K562 (cell line): ENCODE measurements around the gene OCEL1. TPM values are rescaled to one million over a fixed set of nuclear protein-coding genes. Genes with fewer than 3 reads are reported as not detected.

Experiments
- ARHGAP35 ChIP-seq: fragments of 450-650 bp; IDR thresholded peaks from 2 replicates; pipeline ENCODE4 v1.6.1; 2018; ENCODE audit not compliant: partially characterized antibody
- BHLHE40 ChIP-seq: IDR thresholded peaks from 2 replicates; pipeline ENCODE4 v1.6.1; 2011; ENCODE audit warnings: low read length, improper control_type of control experiment
- CBX2 ChIP-seq: fragments of 200-600 bp; sonication (generic); IDR thresholded peaks from one replicate; pipeline ENCODE4 v1.6.1; 2012; ENCODE audit warnings: mild to moderate bottlenecking, low read length, inconsistent platforms; ENCODE audit not compliant: insufficient read depth, poor library complexity, severe bottlenecking
- CCNT2 ChIP-seq: IDR thresholded peaks from 2 replicates; pipeline ENCODE4 v1.6.1; 2011; ENCODE audit warnings: borderline replicate concordance, low read depth, mild to moderate bottlenecking, moderate library complexity, mixed read lengths, low read length; ENCODE audit not compliant: insufficient read length; ENCODE audit errors: extremely low read depth
- CHCHD3 ChIP-seq: fragments of 250-450 bp; sonication (Bioruptor Pico); IDR thresholded peaks from 2 replicates; pipeline ENCODE4 v2.1.2; 2022; ENCODE audit warnings: mild to moderate bottlenecking
- CREM ChIP-seq: IDR thresholded peaks from 2 replicates; pipeline ENCODE4 v1.6.1; 2014; ENCODE audit warnings: antibody characterized with exemption, low read depth
- CTBP1 ChIP-seq: fragments of 450-650 bp; IDR thresholded peaks from 2 replicates; pipeline ENCODE4 v1.6.1; 2016; ENCODE audit warnings: borderline replicate concordance
- CXXC5 ChIP-seq: fragments of 250-450 bp; sonication (Bioruptor Pico); IDR thresholded peaks from 2 replicates; pipeline ENCODE4 v1.8.0; 2022; ENCODE audit warnings: inconsistent platforms, mild to moderate bottlenecking, moderate library complexity
- EP400 ChIP-seq: fragments of 450-650 bp; IDR thresholded peaks from 2 replicates; pipeline ENCODE4 v1.6.1; 2017; ENCODE audit warnings: antibody characterized with exemption, mild to moderate bottlenecking, moderate library complexity
- NELFE ChIP-seq: IDR thresholded peaks from 2 replicates; pipeline ENCODE4 v1.6.1; 2011; ENCODE audit warnings: mild to moderate bottlenecking; ENCODE audit not compliant: insufficient read depth, insufficient read length
- POLR2AphosphoS2 ChIP-seq: IDR thresholded peaks from 2 replicates; pipeline ENCODE4 v1.6.1; 2012; ENCODE audit warnings: low read length, improper control_type of control experiment
- SRF ChIP-seq, 2 experiments: fragments of 250-450, 450-650 bp in 1 of 2; sonication (Bioruptor Pico) in 1 of 2; sonication (generic) in 1 of 2; formaldehyde crosslinking; IDR thresholded peaks; 2 replicates each; pipeline versions ENCODE4 v1.5.0 to v1.5.1; 2020 to 2022; ENCODE audit warnings: mild to moderate bottlenecking in 1 of 2, missing genetic modification reagents in 1 of 2
- SRSF3 ChIP-seq: fragments of 200-400 bp; formaldehyde crosslinking; IDR thresholded peaks from 2 replicates; pipeline ENCODE4 v1.6.1; 2016; ENCODE audit warnings: mild to moderate bottlenecking, low read length, moderate library complexity; ENCODE audit not compliant: insufficient read depth
- TAF9B ChIP-seq: fragments of 450-650 bp; IDR thresholded peaks from 2 replicates; pipeline ENCODE4 v1.6.1; 2018; ENCODE audit warnings: mild to moderate bottlenecking; ENCODE audit not compliant: partially characterized antibody
- TEAD4 ChIP-seq, 2 experiments: sonication (generic) in 1 of 2; formaldehyde crosslinking in 1 of 2; IDR thresholded peaks; 2 replicates each; pipeline versions ENCODE4 v1.6.1 to v1.8.0; 2012 to 2022; ENCODE audit warnings: borderline replicate concordance in 1 of 2, inconsistent platforms in 1 of 2, low read length in 1 of 2, mild to moderate bottlenecking in 1 of 2, missing genetic modification reagents in 1 of 2
- ZNF589 ChIP-seq: fragments of 200-800 bp; sonication (Bioruptor generic); IDR thresholded peaks from 2 replicates; pipeline ENCODE4 v1.6.1; 2016; ENCODE audit warnings: low read depth, missing genetic modification characterization, missing compliant biosample characterization
- polyA plus RNA-seq, 8 experiments: library from polyadenylated mRNA; depleted of rRNA in 4 of 8; stranded (reverse) in 5 of 8; unstranded in 3 of 8; fragments of >200 nt; fragmentation: Nextera tagmentation in 2 of 8; fragmentation: Illumina TruSeq in 1 of 8; extraction: Ambion mirVana in 2 of 8; extraction: Trizol in 1 of 8; gene quantifications; 2 replicates each; pipeline versions ENCODE4 v1.2.1 to v1.2.3, GENCODE V29; 2011 to 2014; ENCODE audit warnings: inconsistent platforms in 1 of 8, missing spikeins in 1 of 8
- total RNA-seq, 7 experiments: library from RNA; depleted of rRNA in 6 of 7; stranded (reverse); fragments of >200 nt in 6 of 7; fragmentation: Illumina TruSeq in 2 of 7; extraction: Trizol in 2 of 7; gene quantifications; 2 replicates each; pipeline versions ENCODE4 v1.2.1 to v1.2.3, GENCODE V29; 2011 to 2021; ENCODE audit warnings: low replicate concordance in 1 of 7
- TF ChIP-seq, protein P1 (sequence below): sonication (generic); formaldehyde crosslinking; IDR thresholded peaks from 2 replicates; pipeline ENCODE4 v1.8.0; 2022; ENCODE audit warnings: missing genetic modification reagents, mild to moderate bottlenecking, moderate library complexity, borderline replicate concordance
- TF ChIP-seq, protein P2 (sequence below): sonication (generic); formaldehyde crosslinking; IDR thresholded peaks from 2 replicates; pipeline ENCODE4 v1.4.0; 2020; ENCODE audit warnings: mild to moderate bottlenecking, missing genetic modification reagents
- TF ChIP-seq, protein P3 (sequence below): conservative IDR thresholded peaks from 2 replicates; pipeline ENCODE4 v1.6.1; 2011; ENCODE audit warnings: low read depth, mild to moderate bottlenecking, low read length; ENCODE audit not compliant: control insufficient read depth
- TF ChIP-seq, protein P4 (sequence below): fragments of 450-650 bp; IDR thresholded peaks from 2 replicates; pipeline ENCODE4 v1.6.1; 2016; ENCODE audit warnings: borderline replicate concordance

Gene OCEL1
- total and polyA plus RNA-seq, 9 of the 15 experiments (the other 6 are each of a cell fraction or from before 2014, with no cell fraction given) = 8.0 to 38.0 (median 12.4) TPM

DNA sequence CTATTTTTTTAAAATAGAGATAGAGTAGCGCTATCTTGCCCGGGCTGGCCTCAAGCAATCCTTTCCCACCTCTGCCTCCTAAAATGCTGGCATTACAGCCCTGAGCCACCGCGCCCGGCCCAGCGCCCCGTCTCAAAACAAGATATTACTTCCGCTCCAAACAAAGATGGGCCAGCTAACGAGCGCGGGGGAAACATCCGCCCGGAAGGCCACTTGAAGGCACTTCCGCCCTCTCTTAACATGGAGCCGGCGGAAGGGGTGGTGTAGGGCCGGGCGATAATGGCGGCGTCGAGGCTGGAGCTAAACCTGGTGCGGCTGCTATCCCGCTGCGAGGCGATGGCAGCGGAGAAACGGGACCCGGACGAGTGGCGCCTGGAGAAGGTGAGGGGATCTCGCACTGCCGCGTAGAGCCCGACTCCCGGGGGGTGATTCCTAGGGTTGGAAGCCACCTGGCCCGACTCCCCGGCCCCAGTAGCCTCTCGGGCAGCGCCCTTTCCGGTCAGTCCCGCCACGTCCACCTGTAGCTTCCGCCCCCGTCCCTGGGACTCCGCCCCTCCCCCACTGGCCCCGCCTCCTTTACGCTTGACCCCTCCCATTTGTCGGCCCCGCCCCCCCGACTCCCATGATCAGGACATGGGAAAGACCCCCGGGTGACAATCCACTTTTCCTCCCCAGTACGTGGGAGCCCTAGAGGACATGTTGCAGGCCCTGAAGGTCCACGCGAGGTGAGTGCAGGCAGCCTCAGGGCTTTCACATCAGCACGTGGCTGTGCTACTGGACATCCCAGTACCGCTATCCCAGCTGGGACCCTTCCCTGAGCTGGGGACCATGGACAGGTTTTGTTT, 10.7 kb upstream of the OCEL1 start, which contains the start of gene USE1 (continued):
- TF ChIP-seq TAF9B (peak; percentile 98), ARHGAP35 (no peak), NELFE (peak; percentile 54), CCNT2 (peak; percentile 71), CBX2 (no peak), SRF (CRISPR knock-in tag; IDR thresholded peaks at IDR 0.05) (peak in 1 of 2 experiments; percentile 46; a peak in 1 of 4 replicates), CTBP1 (peak; percentile 76), POLR2AphosphoS2 (peak; percentile 86; the same call in 1 of the 2 replicates), BHLHE40 (peak; percentile 36; the same call in 1 of the 2 replicates), ZNF589 (CRISPR knock-in tag) (peak; percentile 72; the same call in 1 of the 2 replicates), EP400 (peak; percentile 100), TEAD4 (IDR thresholded peaks at IDR 0.05; ENCODE audit: low read length) (0 out of 2 replicates have a peak, but pooled peaks have one; percentile 8), TEAD4 (CRISPR knock-in tag; IDR thresholded peaks at IDR 0.05; ENCODE audit: borderline replicate concordance) (no peak), CHCHD3 (CRISPR knock-in tag) (no peak), CXXC5 (CRISPR knock-in tag) (peak; percentile 88), SRSF3 (no peak), CREM (peak; percentile 71)
- TF ChIP-seq, protein P1, sequence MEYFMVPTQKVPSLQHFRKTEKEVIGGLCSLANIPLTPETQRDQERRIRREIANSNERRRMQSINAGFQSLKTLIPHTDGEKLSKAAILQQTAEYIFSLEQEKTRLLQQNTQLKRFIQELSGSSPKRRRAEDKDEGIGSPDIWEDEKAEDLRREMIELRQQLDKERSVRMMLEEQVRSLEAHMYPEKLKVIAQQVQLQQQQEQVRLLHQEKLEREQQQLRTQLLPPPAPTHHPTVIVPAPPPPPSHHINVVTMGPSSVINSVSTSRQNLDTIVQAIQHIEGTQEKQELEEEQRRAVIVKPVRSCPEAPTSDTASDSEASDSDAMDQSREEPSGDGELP = peak; percentile 80
- TF ChIP-seq, protein P2, sequence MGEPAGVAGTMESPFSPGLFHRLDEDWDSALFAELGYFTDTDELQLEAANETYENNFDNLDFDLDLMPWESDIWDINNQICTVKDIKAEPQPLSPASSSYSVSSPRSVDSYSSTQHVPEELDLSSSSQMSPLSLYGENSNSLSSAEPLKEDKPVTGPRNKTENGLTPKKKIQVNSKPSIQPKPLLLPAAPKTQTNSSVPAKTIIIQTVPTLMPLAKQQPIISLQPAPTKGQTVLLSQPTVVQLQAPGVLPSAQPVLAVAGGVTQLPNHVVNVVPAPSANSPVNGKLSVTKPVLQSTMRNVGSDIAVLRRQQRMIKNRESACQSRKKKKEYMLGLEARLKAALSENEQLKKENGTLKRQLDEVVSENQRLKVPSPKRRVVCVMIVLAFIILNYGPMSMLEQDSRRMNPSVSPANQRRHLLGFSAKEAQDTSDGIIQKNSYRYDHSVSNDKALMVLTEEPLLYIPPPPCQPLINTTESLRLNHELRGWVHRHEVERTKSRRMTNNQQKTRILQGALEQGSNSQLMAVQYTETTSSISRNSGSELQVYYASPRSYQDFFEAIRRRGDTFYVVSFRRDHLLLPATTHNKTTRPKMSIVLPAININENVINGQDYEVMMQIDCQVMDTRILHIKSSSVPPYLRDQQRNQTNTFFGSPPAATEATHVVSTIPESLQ (CRISPR knock-in tag) = peak; percentile 78
- TF ChIP-seq, protein P3, sequence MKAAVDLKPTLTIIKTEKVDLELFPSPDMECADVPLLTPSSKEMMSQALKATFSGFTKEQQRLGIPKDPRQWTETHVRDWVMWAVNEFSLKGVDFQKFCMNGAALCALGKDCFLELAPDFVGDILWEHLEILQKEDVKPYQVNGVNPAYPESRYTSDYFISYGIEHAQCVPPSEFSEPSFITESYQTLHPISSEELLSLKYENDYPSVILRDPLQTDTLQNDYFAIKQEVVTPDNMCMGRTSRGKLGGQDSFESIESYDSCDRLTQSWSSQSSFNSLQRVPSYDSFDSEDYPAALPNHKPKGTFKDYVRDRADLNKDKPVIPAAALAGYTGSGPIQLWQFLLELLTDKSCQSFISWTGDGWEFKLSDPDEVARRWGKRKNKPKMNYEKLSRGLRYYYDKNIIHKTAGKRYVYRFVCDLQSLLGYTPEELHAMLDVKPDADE = peak; percentile 87; the same call in 1 of the 2 replicates
- TF ChIP-seq, protein P4, sequence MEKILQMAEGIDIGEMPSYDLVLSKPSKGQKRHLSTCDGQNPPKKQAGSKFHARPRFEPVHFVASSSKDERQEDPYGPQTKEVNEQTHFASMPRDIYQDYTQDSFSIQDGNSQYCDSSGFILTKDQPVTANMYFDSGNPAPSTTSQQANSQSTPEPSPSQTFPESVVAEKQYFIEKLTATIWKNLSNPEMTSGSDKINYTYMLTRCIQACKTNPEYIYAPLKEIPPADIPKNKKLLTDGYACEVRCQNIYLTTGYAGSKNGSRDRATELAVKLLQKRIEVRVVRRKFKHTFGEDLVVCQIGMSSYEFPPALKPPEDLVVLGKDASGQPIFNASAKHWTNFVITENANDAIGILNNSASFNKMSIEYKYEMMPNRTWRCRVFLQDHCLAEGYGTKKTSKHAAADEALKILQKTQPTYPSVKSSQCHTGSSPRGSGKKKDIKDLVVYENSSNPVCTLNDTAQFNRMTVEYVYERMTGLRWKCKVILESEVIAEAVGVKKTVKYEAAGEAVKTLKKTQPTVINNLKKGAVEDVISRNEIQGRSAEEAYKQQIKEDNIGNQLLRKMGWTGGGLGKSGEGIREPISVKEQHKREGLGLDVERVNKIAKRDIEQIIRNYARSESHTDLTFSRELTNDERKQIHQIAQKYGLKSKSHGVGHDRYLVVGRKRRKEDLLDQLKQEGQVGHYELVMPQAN = peak; percentile 88
